Ureter (tissue), 1 donor: ENCODE results near the gene FHOD1. TPM values are rescaled to one million over a fixed set of nuclear protein-coding genes. Genes with fewer than 3 reads are reported as not detected.

Experiments
- total RNA-seq: library from RNA; stranded (reverse); gene quantifications from one replicate; pipeline ENCODE4 v1.2.4, GENCODE V29; 2023
- donor health status: DM: yes; HTN: yes; CAD: no.

Gene FHOD1
- total RNA-seq, 1 donor from 2014 or later: 19.1 TPM

Other genes starting within 250 kb of the FHOD1 start
- gene CBFB, start 218.3 kb downstream of the FHOD1 start, total RNA-seq: 53.5 TPM
- 19.4 TPM for gene PHAF1, start 137.5 kb downstream of the FHOD1 start, total RNA-seq
- 14.5 TPM for gene B3GNT9, start 96.5 kb downstream of the FHOD1 start, total RNA-seq
- 20.5 TPM for gene TRADD, start 87.6 kb downstream of the FHOD1 start, total RNA-seq
- 12.5 TPM for gene FBXL8, start 87.5 kb downstream of the FHOD1 start, total RNA-seq
- gene HSF4, start 82.7 kb downstream of the FHOD1 start, total RNA-seq: 52.0 TPM
- 26.8 TPM for gene NOL3, start 76.9 kb downstream of the FHOD1 start, total RNA-seq
- gene MATCAP1, start 63.5 kb downstream of the FHOD1 start, total RNA-seq: 50.7 TPM
- 5.2 TPM for gene EXOC3L1, start 57.3 kb downstream of the FHOD1 start, total RNA-seq
- 83.0 TPM for gene E2F4, start 55.3 kb downstream of the FHOD1 start, total RNA-seq
- gene ELMO3, start 48.4 kb downstream of the FHOD1 start, total RNA-seq: 23.5 TPM
- gene TMEM208, start 20.4 kb downstream of the FHOD1 start, total RNA-seq: 30.9 TPM
- gene SLC9A5, start 1.5 kb upstream of the FHOD1 start, total RNA-seq: 0.86 TPM
- gene PLEKHG4, start 32.1 kb upstream of the FHOD1 start, total RNA-seq: 10.3 TPM
- gene KCTD19, start 79.3 kb upstream of the FHOD1 start, total RNA-seq: not detected
- gene LRRC36, start 79.3 kb upstream of the FHOD1 start, total RNA-seq: not detected
- gene TPPP3, start 146.0 kb upstream of the FHOD1 start, total RNA-seq: 12.5 TPM
- 14.3 TPM for gene ZDHHC1, start 169.0 kb upstream of the FHOD1 start, total RNA-seq
- 5.6 TPM for gene HSD11B2, start 183.6 kb upstream of the FHOD1 start, total RNA-seq
- gene ATP6V0D1, start 233.7 kb upstream of the FHOD1 start, total RNA-seq: 89.2 TPM
- gene AGRP, start 236.1 kb upstream of the FHOD1 start, total RNA-seq: not detected